ENCODE data around the gene SLC35F1. TPM values are rescaled to one million over a fixed set of nuclear protein-coding genes. Genes with fewer than 3 reads are reported as not detected.

The SLC35F1 gene
- total RNA-seq, 4 donors from 2014 or later: 0.28 to 0.53 (median 0.40) TPM; not detected in 1

GRCh38 chr6:118123503-118124037 lies 216.5 kb downstream of the SLC35F1 start:
- H3K9me3 ChIP-seq: no peaks in the 10 kb centered on the region
- no peaks in the 10 kb centered on the region for H3K36me3 ChIP-seq
- DNase-seq: no peak
- H3K4me3 ChIP-seq: no peak overlapping the region
- H3K27me3 ChIP-seq: no peaks in the 10 kb centered on the region
- no peaks in the 10 kb centered on the region for H3K4me1 ChIP-seq
- TF ChIP-seq CTCF (IDR thresholded peaks at IDR 0.05) (no peak), POLR2A (IDR thresholded peaks at IDR 0.05) (no peak)
- H3K27ac ChIP-seq: no peak overlapping the region

- H3K27me3 ChIP-seq: no peaks in the 10 kb centered on the region
- no peaks in the 10 kb centered on the region for H3K9me3 ChIP-seq
- DNase-seq: no peak
- no peaks in the 10 kb centered on the region for H3K4me1 ChIP-seq
- H3K27ac ChIP-seq: no peak overlapping the region
- TF ChIP-seq POLR2A (IDR thresholded peaks at IDR 0.05): no peak
- TF ChIP-seq CTCF (IDR thresholded peaks at IDR 0.05): no peak
- no peak overlapping the region for H3K4me3 ChIP-seq
- H3K36me3 ChIP-seq: no peaks in the 10 kb centered on the region
Measured at GRCh38 chr6:118124851-118125250, 217.8 kb downstream of the SLC35F1 start.

GRCh38 chr6:118128755-118129154 lies 221.7 kb downstream of the SLC35F1 start:
- TF ChIP-seq POLR2A (IDR thresholded peaks at IDR 0.05) (no peak), CTCF (IDR thresholded peaks at IDR 0.05) (no peak)
- H3K4me1 ChIP-seq: no peaks in the 10 kb centered on the region
- no peak overlapping the region for H3K4me3 ChIP-seq
- no peak overlapping the region for H3K27ac ChIP-seq
- no peak for DNase-seq
- H3K27me3 ChIP-seq: no peaks in the 10 kb centered on the region
- no peaks in the 10 kb centered on the region for H3K36me3 ChIP-seq
- H3K9me3 ChIP-seq: no peaks in the 10 kb centered on the region

GRCh38 chr6:118134206-118134605 lies 227.1 kb downstream of the SLC35F1 start:
- H3K36me3 ChIP-seq: no peaks in the 10 kb centered on the region
- no peak for DNase-seq

GRCh38 chr6:118134736-118135135 lies 227.7 kb downstream of the SLC35F1 start:
- DNase-seq: no peak
- Histone ChIP-seq H3K4me1 (no peaks in the 10 kb centered on the region), H3K27ac (no peak overlapping the region), H3K9me3 (no peaks in the 10 kb centered on the region), H3K27me3 (no peaks in the 10 kb centered on the region), H3K4me3 (no peak overlapping the region), H3K36me3 (no peaks in the 10 kb centered on the region)
- TF ChIP-seq POLR2A (IDR thresholded peaks at IDR 0.05) (no peak), CTCF (IDR thresholded peaks at IDR 0.05) (no peak)

More at GRCh38 chr6:118134206-118134605, 227.1 kb downstream of the SLC35F1 start:
- Histone ChIP-seq H3K4me1 (no peaks in the 10 kb centered on the region), H3K4me3 (no peak overlapping the region), H3K27ac (no peak overlapping the region), H3K27me3 (no peaks in the 10 kb centered on the region), H3K9me3 (no peaks in the 10 kb centered on the region)
- TF ChIP-seq CTCF (IDR thresholded peaks at IDR 0.05) (no peak), POLR2A (IDR thresholded peaks at IDR 0.05) (no peak)

- TF ChIP-seq CTCF (IDR thresholded peaks at IDR 0.05) (no peak), POLR2A (IDR thresholded peaks at IDR 0.05) (no peak)
- no peaks in the 10 kb centered on the region for H3K36me3 ChIP-seq
- no peaks in the 10 kb centered on the region for H3K9me3 ChIP-seq
- H3K27ac ChIP-seq: no peak overlapping the region
- DNase-seq: no peak
- no peaks in the 10 kb centered on the region for H3K27me3 ChIP-seq
- no peak overlapping the region for H3K4me3 ChIP-seq
- H3K4me1 ChIP-seq: no peaks in the 10 kb centered on the region
Measured at GRCh38 chr6:118135371-118135770, 228.3 kb downstream of the SLC35F1 start.
